ENCODE results near the gene TRAPPC2B. TPM values are rescaled to one million over a fixed set of nuclear protein-coding genes. Genes with fewer than 3 reads are reported as not detected.

The TRAPPC2B gene
- total and polyA plus RNA-seq, 2 of the 13 experiments (the other 11 are each of a cell fraction or from before 2014, with no cell fraction given) = 13.3 to 17.7 TPM

DNA sequence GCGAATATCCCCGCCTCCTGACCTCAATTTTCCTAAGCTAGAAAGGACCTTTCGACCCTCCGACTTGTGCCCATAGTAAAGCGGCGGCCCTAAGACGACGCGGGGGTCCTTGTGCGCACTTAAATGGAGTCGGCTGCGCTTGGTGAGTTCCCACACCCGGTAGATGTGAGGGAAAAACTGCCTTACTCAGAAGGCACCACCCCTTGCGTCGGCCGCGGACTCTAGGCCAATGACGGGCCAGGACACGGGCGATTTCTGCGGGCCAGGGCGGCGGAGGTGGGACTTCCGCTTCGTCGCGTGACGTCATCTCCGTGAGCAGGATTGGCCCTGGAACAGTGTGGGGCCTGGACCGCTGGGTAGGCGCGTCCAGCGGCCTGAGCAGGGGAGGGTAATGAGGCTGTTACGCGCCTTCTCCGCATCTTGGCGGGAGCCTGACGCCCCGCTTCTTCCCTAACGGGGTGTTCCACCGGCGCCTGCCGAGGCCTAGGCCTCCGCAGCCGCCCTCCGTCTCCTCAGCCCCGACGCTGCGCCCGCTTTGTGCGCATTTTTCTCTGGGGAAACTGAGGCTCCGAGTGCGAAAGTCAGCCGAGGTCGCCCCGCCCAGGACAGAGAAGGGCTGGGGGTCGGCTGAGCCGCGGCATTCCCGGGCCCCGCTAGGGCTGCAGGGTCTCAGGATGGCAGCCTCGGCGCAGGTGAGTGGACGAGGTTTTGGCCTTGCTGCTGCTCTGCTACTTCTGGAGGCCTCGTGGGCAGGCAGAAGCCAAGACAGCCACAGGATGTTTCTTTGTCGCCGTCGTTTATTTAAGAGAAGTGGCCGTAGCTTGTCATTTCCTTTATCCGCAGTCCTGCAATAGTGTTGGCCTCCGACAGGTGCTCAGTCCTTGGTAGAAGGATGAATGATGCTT lies 42.9 kb upstream of the TRAPPC2B start, which contains the start of gene ZNF543 (continued):
- TF ChIP-seq IRX3 (CRISPR knock-in tag; IDR thresholded peaks at IDR 0.05; ENCODE audit: borderline replicate concordance, low read depth) = no peak; the same call in 1 of the 2 replicates
- TF ChIP-seq, protein P1, sequence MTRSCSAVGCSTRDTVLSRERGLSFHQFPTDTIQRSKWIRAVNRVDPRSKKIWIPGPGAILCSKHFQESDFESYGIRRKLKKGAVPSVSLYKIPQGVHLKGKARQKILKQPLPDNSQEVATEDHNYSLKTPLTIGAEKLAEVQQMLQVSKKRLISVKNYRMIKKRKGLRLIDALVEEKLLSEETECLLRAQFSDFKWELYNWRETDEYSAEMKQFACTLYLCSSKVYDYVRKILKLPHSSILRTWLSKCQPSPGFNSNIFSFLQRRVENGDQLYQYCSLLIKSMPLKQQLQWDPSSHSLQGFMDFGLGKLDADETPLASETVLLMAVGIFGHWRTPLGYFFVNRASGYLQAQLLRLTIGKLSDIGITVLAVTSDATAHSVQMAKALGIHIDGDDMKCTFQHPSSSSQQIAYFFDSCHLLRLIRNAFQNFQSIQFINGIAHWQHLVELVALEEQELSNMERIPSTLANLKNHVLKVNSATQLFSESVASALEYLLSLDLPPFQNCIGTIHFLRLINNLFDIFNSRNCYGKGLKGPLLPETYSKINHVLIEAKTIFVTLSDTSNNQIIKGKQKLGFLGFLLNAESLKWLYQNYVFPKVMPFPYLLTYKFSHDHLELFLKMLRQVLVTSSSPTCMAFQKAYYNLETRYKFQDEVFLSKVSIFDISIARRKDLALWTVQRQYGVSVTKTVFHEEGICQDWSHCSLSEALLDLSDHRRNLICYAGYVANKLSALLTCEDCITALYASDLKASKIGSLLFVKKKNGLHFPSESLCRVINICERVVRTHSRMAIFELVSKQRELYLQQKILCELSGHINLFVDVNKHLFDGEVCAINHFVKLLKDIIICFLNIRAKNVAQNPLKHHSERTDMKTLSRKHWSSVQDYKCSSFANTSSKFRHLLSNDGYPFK (CRISPR knock-in tag; IDR thresholded peaks at IDR 0.05; ENCODE audit: borderline replicate concordance) = peak; percentile 38; the same call in 1 of the 2 replicates
- TF ChIP-seq NBN (conservative IDR thresholded peaks at IDR 0.05) = no peak
- TF ChIP-seq SIX4 (CRISPR knock-in tag; IDR thresholded peaks at IDR 0.05) = no peak
- TF ChIP-seq SRY (CRISPR knock-in tag; IDR thresholded peaks at IDR 0.05) = no peak
- no peak for TF ChIP-seq ZNF234 (CRISPR knock-in tag; conservative IDR thresholded peaks at IDR 0.05)
- TF ChIP-seq ZSCAN22 (CRISPR knock-in tag; IDR thresholded peaks at IDR 0.05) = no peak
- TF ChIP-seq TMF1 (CRISPR knock-in tag; IDR thresholded peaks at IDR 0.05; ENCODE audit: low read depth) = no peak
- TF ChIP-seq REST (IDR thresholded peaks at IDR 0.05; ENCODE audit: borderline replicate concordance in 1 of 2, low read depth in 1 of 2, low read length in 2 of 2) = no peak
- no peak for TF ChIP-seq ZNF605 (CRISPR knock-in tag; IDR thresholded peaks at IDR 0.05)
- TF ChIP-seq ZNF850 (CRISPR knock-in tag; conservative IDR thresholded peaks at IDR 0.05) = no peak
- TF ChIP-seq ZNF800 (CRISPR knock-in tag; IDR thresholded peaks at IDR 0.05) = no peak
- TF ChIP-seq CENPBD1 (CRISPR knock-in tag; IDR thresholded peaks at IDR 0.05; ENCODE audit: borderline replicate concordance, low read depth) = no peak
- TF ChIP-seq TOE1 (CRISPR knock-in tag; IDR thresholded peaks at IDR 0.05) = no peak
- TF ChIP-seq ZNF724P (CRISPR knock-in tag; IDR thresholded peaks at IDR 0.05; ENCODE audit: borderline replicate concordance) = no peak
- TF ChIP-seq GATAD1 (CRISPR knock-in tag; IDR thresholded peaks at IDR 0.05) = peak; percentile 93
